Measurements from ENCODE around the gene ZG16. TPM values are rescaled to one million over a fixed set of nuclear protein-coding genes. Genes with fewer than 3 reads are reported as not detected.
"Not testable (repeated sequence)": the region's sequence is repeated elsewhere in the genome, so short reads cannot be mapped to it uniquely, and the experiment has no call there.

The ZG16 gene
- total and polyA plus RNA-seq, 2 of the 8 experiments (the other 6 are each of a cell fraction or from before 2014, with no cell fraction given) = not detected

- H4K20me1 ChIP-seq (replicated peaks in 1 of 2; ENCODE audit: control insufficient read depth in 1 of 2, insufficient read depth in 2 of 2, low read length in 2 of 2); H3K36me3 ChIP-seq (ENCODE audit: control insufficient read depth in 2 of 4, insufficient read depth in 4 of 4, low read length in 3 of 4); H3K9ac ChIP-seq (replicated peaks in 1 of 4; ENCODE audit: extremely low read depth in 1 of 4, low read depth in 3 of 4, low read length in 3 of 4); H3K23ac ChIP-seq (ENCODE audit: insufficient read length); H2AK5ac ChIP-seq (ENCODE audit: low read depth, low read length); FAIRE-seq; H3K79me2 ChIP-seq (ENCODE audit: control insufficient read depth in 1 of 2, insufficient read depth in 2 of 2, low read length in 2 of 2); H3K4me3 ChIP-seq (ENCODE audit: extremely low read depth in 1 of 4, insufficient read depth in 2 of 4, low read depth in 3 of 4, low read length in 4 of 4); H4K8ac ChIP-seq (ENCODE audit: extremely low read depth, insufficient read depth, low read length); H3K14ac ChIP-seq (ENCODE audit: insufficient read length); H2BK15ac ChIP-seq (ENCODE audit: low read length); H3K79me1 ChIP-seq (ENCODE audit: low read depth, low read length); H3K23me2 ChIP-seq (ENCODE audit: low read depth, low read length); H3K18ac ChIP-seq (ENCODE audit: extremely low read depth, low read length); H3K4me1 ChIP-seq (replicated peaks in 1 of 4; ENCODE audit: control insufficient read depth in 3 of 4, insufficient read depth in 4 of 4, low read length in 3 of 4); H2BK12ac ChIP-seq (ENCODE audit: low read depth, low read length); H4K91ac ChIP-seq (replicated peaks; ENCODE audit: insufficient read length, low read length); H3K27me3 ChIP-seq (replicated peaks in 1 of 4; ENCODE audit: control insufficient read depth in 3 of 4, extremely low read depth in 1 of 4, insufficient read depth in 3 of 4, low read length in 3 of 4); H2AFZ ChIP-seq (ENCODE audit: low read length); H4K5ac ChIP-seq (ENCODE audit: insufficient read length, low read depth, low read length); H3K9me3 ChIP-seq (ENCODE audit: insufficient read depth in 2 of 2, low read depth in 1 of 2, low read length in 1 of 2); DNase-seq (ENCODE audit: low read depth in 1 of 2, low spot score in 2 of 2); H2BK120ac ChIP-seq (replicated peaks; ENCODE audit: low read depth, low read length); H3K4me2 ChIP-seq (ENCODE audit: insufficient read depth in 1 of 2, low read depth in 2 of 2, low read length in 2 of 2); H2BK20ac ChIP-seq (ENCODE audit: low read length); H3K4ac ChIP-seq (replicated peaks; ENCODE audit: insufficient read length, low read depth, low read length); H2BK5ac ChIP-seq (ENCODE audit: low read depth, low read length); H3K56ac ChIP-seq (replicated peaks; ENCODE audit: insufficient read length, low read depth, low read length); H3K27ac ChIP-seq (ENCODE audit: low read depth, low read length): not testable (repeated sequence)
- WGBS, 2 experiments (ENCODE audit: extremely low coverage in 1 of 2, insufficient coverage in 1 of 2, insufficient read length in 1 of 2, insufficient replicate concordance in 2 of 2, low coverage in 1 of 2, low lambda C conversion rate in 2 of 2, missing lambda C conversion rate in 1 of 2) = 92% methylated on average over 7 of the region's 7 CpGs; no CpG with 5 or more reads in 1 of the 2 experiments
- CTCF ChIA-PET (ENCODE audit: partially characterized antibody) = interaction anchor here (0.7 to 3.2 kb wide), 5 partner anchors 13 to 71 kb away, joined by 3 to 22 read pairs (median 4); no protein-coding TSS in a partner anchor
- POLR2A ChIA-PET (ENCODE audit: partially characterized antibody) = interaction anchor here (1.0 to 2.9 kb wide), 3 partner anchors 29 to 93 kb away, joined by 4 to 8 read pairs (median 4); no protein-coding TSS in a partner anchor
Observed at GRCh38 chr16:29772330-29772729, 5.7 kb upstream of the ZG16 start.
